A549 treated with Hydrocortisone at 1 μM for 4 hours (cell line): ENCODE data around the gene IL12A. TPM values are rescaled to one million over a fixed set of nuclear protein-coding genes. Genes with fewer than 3 reads are reported as not detected.

Source experiments
- total RNA-seq: library from RNA; stranded (reverse); fragments of 200-300 nt; extraction: Qiagen RNA extraction; gene quantifications from 5 replicates; pipeline ENCODE4 v1.2.3, GENCODE V29; 2022

IL12A gene
- total RNA-seq, result 1.2 to 1.7 TPM (median 1.6 TPM) in 5 replicates

DNA sequence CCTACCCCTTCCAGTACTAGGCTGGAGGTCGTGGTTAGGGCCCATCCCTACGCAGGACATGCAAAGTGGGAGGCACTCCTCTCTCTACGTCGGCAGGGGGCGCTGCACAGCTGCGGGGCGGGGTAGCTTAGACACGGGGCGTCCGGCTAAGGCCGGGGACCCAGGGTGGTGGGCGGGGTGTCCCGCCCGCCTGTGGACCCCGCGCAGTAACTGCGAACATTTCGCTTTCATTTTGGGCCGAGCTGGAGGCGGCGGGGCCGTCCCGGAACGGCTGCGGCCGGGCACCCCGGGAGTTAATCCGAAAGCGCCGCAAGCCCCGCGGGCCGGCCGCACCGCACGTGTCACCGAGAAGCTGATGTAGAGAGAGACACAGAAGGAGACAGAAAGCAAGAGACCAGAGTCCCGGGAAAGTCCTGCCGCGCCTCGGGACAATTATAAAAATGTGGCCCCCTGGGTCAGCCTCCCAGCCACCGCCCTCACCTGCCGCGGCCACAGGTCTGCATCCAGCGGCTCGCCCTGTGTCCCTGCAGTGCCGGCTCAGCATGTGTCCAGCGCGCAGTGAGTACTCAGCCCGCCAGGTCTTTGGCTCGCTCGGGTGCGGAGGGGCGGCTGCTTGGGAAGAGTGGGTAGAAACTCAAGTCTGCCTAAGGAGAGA, at the start of gene IL12A:
Gene IL12A, plus strand, starts transcription at position 219 of the 655 bp plus-strand sequence.

Other genes starting within 250 kb of the IL12A start
- gene SCHIP1, start 149.0 kb upstream of the IL12A start, total RNA-seq, result 1.2 to 3.6 TPM (median 2.1 TPM) in 5 replicates
- gene C3orf80, start 236.6 kb downstream of the IL12A start, total RNA-seq, result 1.0 to 1.4 TPM (median 1.1 TPM) in 5 replicates